HL-60 (cell line): ENCODE results near the gene SIX4.

Source experiments
- DNase-seq, 2 experiments: peaks; one replicate each; pipeline ENCODE4 v3.0.0-alpha.2; 2010 to 2020; ENCODE audit warnings: low read depth in 1 of 2, low spot score in 1 of 2
- H3K27ac ChIP-seq: fragments of 250-450 bp; sonication (Bioruptor Pico); replicated peaks from 2 replicates; pipeline ENCODE4 v1.5.1; 2020; ENCODE audit warnings: mild to moderate bottlenecking, moderate library complexity
- H3K27me3 ChIP-seq: fragments of 250-450 bp; sonication (Bioruptor Pico); 2 replicates; pipeline ENCODE4 v1.5.1; 2021; ENCODE audit warnings: mild to moderate bottlenecking, moderate library complexity; ENCODE audit not compliant: insufficient read depth, poor library complexity, severe bottlenecking
- H3K4me3 ChIP-seq: replicated peaks from 2 replicates; pipeline ENCODE4 v1.5.1; 2011; ENCODE audit warnings: mild to moderate bottlenecking, control low read depth, low read length; ENCODE audit not compliant: insufficient read depth
- CTCF ChIP-seq: IDR thresholded peaks from one replicate; pipeline ENCODE4 v1.5.1; 2011; ENCODE audit warnings: low read length, control low read depth, inconsistent platforms; ENCODE audit not compliant: insufficient read depth
- GABPA ChIP-seq: IDR thresholded peaks from 2 replicates; pipeline ENCODE4 v1.6.1; 2012; ENCODE audit warnings: low read depth
- POLR2AphosphoS5 ChIP-seq: IDR thresholded peaks from 2 replicates; pipeline ENCODE4 v1.6.1; 2012; ENCODE audit warnings: low read depth
- SPI1 ChIP-seq: IDR thresholded peaks from 2 replicates; pipeline ENCODE4 v1.6.1; 2012; ENCODE audit warnings: low read depth, mild to moderate bottlenecking, borderline replicate concordance
- TF ChIP-seq, protein P1 (sequence below): IDR thresholded peaks from 2 replicates; pipeline ENCODE4 v1.6.1; 2012; ENCODE audit warnings: low read depth; ENCODE audit not compliant: insufficient replicate concordance

The SIX4 gene

DNA sequence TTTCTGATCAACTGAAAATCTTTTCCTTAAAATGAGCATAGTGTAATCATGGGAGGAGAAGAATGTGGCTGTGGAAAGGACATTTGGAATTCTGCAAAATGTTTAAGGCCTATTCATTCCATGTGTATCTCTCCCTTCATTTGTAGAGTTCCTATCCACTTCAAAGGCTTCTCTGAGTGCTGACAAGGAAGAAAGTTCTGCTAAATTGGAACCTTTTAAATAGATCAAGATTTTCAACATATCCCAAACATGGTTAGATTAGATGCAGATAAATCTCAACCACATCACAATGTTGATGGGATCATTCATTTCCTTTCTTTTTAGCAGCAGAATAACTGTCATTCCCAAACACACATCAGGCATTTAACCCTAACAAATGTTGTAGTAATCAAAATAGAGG is 46.5 kb downstream of the SIX4 start:
- DNase-seq, result no peak
- H3K4me3 ChIP-seq, result no peak overlapping the region
- TF ChIP-seq, protein P1, sequence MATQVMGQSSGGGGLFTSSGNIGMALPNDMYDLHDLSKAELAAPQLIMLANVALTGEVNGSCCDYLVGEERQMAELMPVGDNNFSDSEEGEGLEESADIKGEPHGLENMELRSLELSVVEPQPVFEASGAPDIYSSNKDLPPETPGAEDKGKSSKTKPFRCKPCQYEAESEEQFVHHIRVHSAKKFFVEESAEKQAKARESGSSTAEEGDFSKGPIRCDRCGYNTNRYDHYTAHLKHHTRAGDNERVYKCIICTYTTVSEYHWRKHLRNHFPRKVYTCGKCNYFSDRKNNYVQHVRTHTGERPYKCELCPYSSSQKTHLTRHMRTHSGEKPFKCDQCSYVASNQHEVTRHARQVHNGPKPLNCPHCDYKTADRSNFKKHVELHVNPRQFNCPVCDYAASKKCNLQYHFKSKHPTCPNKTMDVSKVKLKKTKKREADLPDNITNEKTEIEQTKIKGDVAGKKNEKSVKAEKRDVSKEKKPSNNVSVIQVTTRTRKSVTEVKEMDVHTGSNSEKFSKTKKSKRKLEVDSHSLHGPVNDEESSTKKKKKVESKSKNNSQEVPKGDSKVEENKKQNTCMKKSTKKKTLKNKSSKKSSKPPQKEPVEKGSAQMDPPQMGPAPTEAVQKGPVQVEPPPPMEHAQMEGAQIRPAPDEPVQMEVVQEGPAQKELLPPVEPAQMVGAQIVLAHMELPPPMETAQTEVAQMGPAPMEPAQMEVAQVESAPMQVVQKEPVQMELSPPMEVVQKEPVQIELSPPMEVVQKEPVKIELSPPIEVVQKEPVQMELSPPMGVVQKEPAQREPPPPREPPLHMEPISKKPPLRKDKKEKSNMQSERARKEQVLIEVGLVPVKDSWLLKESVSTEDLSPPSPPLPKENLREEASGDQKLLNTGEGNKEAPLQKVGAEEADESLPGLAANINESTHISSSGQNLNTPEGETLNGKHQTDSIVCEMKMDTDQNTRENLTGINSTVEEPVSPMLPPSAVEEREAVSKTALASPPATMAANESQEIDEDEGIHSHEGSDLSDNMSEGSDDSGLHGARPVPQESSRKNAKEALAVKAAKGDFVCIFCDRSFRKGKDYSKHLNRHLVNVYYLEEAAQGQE, result no peak
- TF ChIP-seq GABPA (no peak), SPI1 (no peak), CTCF (no peak), POLR2AphosphoS5 (no peak)
- no peak overlapping the region for H3K27ac ChIP-seq
- no peaks in the 10 kb centered on the region for H3K27me3 ChIP-seq

DNA sequence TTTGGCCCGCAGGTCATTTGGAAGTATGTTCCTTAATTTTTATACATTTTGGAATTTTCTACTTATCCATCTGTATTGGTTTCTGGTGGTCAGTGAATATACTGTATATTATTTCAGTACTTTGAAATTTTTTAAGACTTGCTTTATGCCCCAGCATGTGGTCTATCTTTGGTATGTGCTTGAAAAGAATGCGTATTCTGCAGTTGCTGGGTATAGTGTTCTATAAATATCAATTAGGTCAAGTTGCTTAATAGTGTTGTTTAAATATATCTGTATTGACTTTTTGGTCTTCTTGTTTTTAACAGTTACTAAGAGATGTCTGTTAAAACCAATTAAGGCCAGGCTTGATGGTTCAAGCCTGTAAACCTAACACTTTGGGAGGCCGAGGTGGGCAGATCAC is 53.2 kb downstream of the SIX4 start:
- DNase-seq, result no peak
- no peak overlapping the region for H3K27ac ChIP-seq
- TF ChIP-seq CTCF (no peak), SPI1 (no peak)
- no peak overlapping the region for H3K4me3 ChIP-seq
- no peaks in the 10 kb centered on the region for H3K27me3 ChIP-seq

GRCh38 chr14:60668431-60669112 is 55.6 kb downstream of the SIX4 start:
- Histone ChIP-seq H3K27me3 (no peaks in the 10 kb centered on the region), H3K27ac (no peak overlapping the region), H3K4me3 (no peak overlapping the region)
- TF ChIP-seq GABPA, result no peak
- TF ChIP-seq POLR2AphosphoS5, result no peak
- no peak for TF ChIP-seq CTCF
- DNase-seq, result no peak

DNA sequence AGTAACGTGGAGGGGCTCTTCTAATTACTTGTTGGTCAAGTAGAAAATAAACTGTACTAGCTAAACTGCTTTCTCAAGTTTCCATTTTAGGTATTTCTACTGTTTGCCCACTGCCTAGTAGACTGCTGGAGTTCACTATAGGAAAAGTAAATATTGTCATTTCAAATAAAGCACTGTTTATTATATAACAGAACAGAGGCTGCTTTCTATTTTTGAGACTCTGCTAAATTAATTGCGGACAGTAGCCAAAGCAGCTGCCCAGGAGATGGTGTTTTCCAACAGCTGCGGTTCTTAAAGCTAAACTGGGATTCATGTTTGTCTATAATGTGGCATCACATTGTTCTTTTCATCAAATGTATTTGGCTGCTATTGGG is 59.0 kb downstream of the SIX4 start:
- no peak for DNase-seq
- Histone ChIP-seq H3K4me3 (no peak overlapping the region), H3K27me3 (no peaks in the 10 kb centered on the region), H3K27ac (no peak overlapping the region)
- TF ChIP-seq, protein P1, result no peak
- no peak for TF ChIP-seq CTCF
- TF ChIP-seq SPI1, result no peak
- no peak for TF ChIP-seq POLR2AphosphoS5
- no peak for TF ChIP-seq GABPA
